ENCODE data around the gene IGF2.
"Not testable (repeated sequence)": the region's sequence is repeated elsewhere in the genome, so short reads cannot be mapped to it uniquely, and the experiment has no call there.

IGF2 gene

GRCh38 chr11:2128511-2129307 is 10.5 kb downstream of the IGF2 start:
- no peak overlapping the region for H3K9ac ChIP-seq (ENCODE audit: low read depth, low read length)
- no peak overlapping the region for H3K4me3 ChIP-seq (ENCODE audit: low read depth, low read length)
- H3K27me3 ChIP-seq (ENCODE audit: control insufficient read depth, insufficient read depth, low read length): peaks cover 12% of the 10 kb centered on the region; the same call in 1 of the 2 replicates
- H3K27ac ChIP-seq (ENCODE audit: low read depth, low read length): no peak overlapping the region
- H3K36me3 ChIP-seq (ENCODE audit: control insufficient read depth, insufficient read depth, low read length): no peaks in the 10 kb centered on the region
- no peaks in the 10 kb centered on the region for H3K4me1 ChIP-seq (ENCODE audit: control insufficient read depth, insufficient read depth, low read length)
- no peaks in the 10 kb centered on the region for H3K9me3 ChIP-seq (ENCODE audit: control insufficient read depth, insufficient read depth, low read length)

- peaks cover 6% of the 10 kb centered on the region; the same call in 1 of the 2 replicates for H3K27me3 ChIP-seq (ENCODE audit: control insufficient read depth, insufficient read depth, low read length)
- no peak overlapping the region for H3K4me3 ChIP-seq (ENCODE audit: low read depth, low read length)
- H3K4me1 ChIP-seq (ENCODE audit: control insufficient read depth, insufficient read depth, low read length): no peaks in the 10 kb centered on the region
- no peak overlapping the region for H3K9ac ChIP-seq (ENCODE audit: low read depth, low read length)
- H3K27ac ChIP-seq (ENCODE audit: low read depth, low read length): no peak overlapping the region
- H3K9me3 ChIP-seq (ENCODE audit: control insufficient read depth, insufficient read depth, low read length): no peaks in the 10 kb centered on the region
- no peaks in the 10 kb centered on the region for H3K36me3 ChIP-seq (ENCODE audit: control insufficient read depth, insufficient read depth, low read length)
Measured at GRCh38 chr11:2128130-2128510, 11.1 kb downstream of the IGF2 start.

- H3K9me3 ChIP-seq (ENCODE audit: control insufficient read depth, insufficient read depth, low read length): no peaks in the 10 kb centered on the region
- H3K36me3 ChIP-seq (ENCODE audit: control insufficient read depth, insufficient read depth, low read length): no peaks in the 10 kb centered on the region
- no peak overlapping the region for H3K27ac ChIP-seq (ENCODE audit: low read depth, low read length)
- H3K27me3 ChIP-seq (ENCODE audit: control insufficient read depth, insufficient read depth, low read length): 0 out of 2 replicates have a peak, but pooled peaks cover 3% of the 10 kb centered on the region
- no peak overlapping the region for H3K9ac ChIP-seq (ENCODE audit: low read depth, low read length)
- no peak overlapping the region for H3K4me3 ChIP-seq (ENCODE audit: low read depth, low read length)
- no peaks in the 10 kb centered on the region for H3K4me1 ChIP-seq (ENCODE audit: control insufficient read depth, insufficient read depth, low read length)
Measured at GRCh38 chr11:2127482-2128129, 11.6 kb downstream of the IGF2 start.

GRCh38 chr11:2126520-2127085 is 12.6 kb downstream of the IGF2 start:
- H3K4me1 ChIP-seq (ENCODE audit: control insufficient read depth, insufficient read depth, low read length): no peaks in the 10 kb centered on the region
- no peak overlapping the region for H3K27ac ChIP-seq (ENCODE audit: low read depth, low read length)

GRCh38 chr11:2124736-2125484 is 14.3 kb downstream of the IGF2 start:
- H3K4me3 ChIP-seq (ENCODE audit: low read depth, low read length); H3K4me1 ChIP-seq (ENCODE audit: control insufficient read depth, insufficient read depth, low read length); H3K9me3 ChIP-seq (ENCODE audit: control insufficient read depth, insufficient read depth, low read length); H3K27ac ChIP-seq (ENCODE audit: low read depth, low read length); H3K36me3 ChIP-seq (ENCODE audit: control insufficient read depth, insufficient read depth, low read length); H3K27me3 ChIP-seq (ENCODE audit: control insufficient read depth, insufficient read depth, low read length); H3K9ac ChIP-seq (ENCODE audit: low read depth, low read length): not testable (repeated sequence)

More at GRCh38 chr11:2126520-2127085, 12.6 kb downstream of the IGF2 start:
- no peaks in the 10 kb centered on the region for H3K27me3 ChIP-seq (ENCODE audit: control insufficient read depth, insufficient read depth, low read length)
- no peak overlapping the region for H3K9ac ChIP-seq (ENCODE audit: low read depth, low read length)
- H3K4me3 ChIP-seq (ENCODE audit: low read depth, low read length): no peak overlapping the region
- H3K36me3 ChIP-seq (ENCODE audit: control insufficient read depth, insufficient read depth, low read length): no peaks in the 10 kb centered on the region
- no peaks in the 10 kb centered on the region for H3K9me3 ChIP-seq (ENCODE audit: control insufficient read depth, insufficient read depth, low read length)

- H3K27ac ChIP-seq (ENCODE audit: low read depth, low read length): no peak overlapping the region
- H3K9me3 ChIP-seq (ENCODE audit: control insufficient read depth, insufficient read depth, low read length): no peaks in the 10 kb centered on the region
- no peaks in the 10 kb centered on the region for H3K36me3 ChIP-seq (ENCODE audit: control insufficient read depth, insufficient read depth, low read length)
- H3K4me3 ChIP-seq (ENCODE audit: low read depth, low read length): no peak overlapping the region
- H3K4me1 ChIP-seq (ENCODE audit: control insufficient read depth, insufficient read depth, low read length): no peaks in the 10 kb centered on the region
- no peak overlapping the region for H3K9ac ChIP-seq (ENCODE audit: low read depth, low read length)
- H3K27me3 ChIP-seq (ENCODE audit: control insufficient read depth, insufficient read depth, low read length): no peaks in the 10 kb centered on the region; the same call in 1 of the 2 replicates
Measured at GRCh38 chr11:2123628-2123960, 15.6 kb downstream of the IGF2 start.

DNA sequence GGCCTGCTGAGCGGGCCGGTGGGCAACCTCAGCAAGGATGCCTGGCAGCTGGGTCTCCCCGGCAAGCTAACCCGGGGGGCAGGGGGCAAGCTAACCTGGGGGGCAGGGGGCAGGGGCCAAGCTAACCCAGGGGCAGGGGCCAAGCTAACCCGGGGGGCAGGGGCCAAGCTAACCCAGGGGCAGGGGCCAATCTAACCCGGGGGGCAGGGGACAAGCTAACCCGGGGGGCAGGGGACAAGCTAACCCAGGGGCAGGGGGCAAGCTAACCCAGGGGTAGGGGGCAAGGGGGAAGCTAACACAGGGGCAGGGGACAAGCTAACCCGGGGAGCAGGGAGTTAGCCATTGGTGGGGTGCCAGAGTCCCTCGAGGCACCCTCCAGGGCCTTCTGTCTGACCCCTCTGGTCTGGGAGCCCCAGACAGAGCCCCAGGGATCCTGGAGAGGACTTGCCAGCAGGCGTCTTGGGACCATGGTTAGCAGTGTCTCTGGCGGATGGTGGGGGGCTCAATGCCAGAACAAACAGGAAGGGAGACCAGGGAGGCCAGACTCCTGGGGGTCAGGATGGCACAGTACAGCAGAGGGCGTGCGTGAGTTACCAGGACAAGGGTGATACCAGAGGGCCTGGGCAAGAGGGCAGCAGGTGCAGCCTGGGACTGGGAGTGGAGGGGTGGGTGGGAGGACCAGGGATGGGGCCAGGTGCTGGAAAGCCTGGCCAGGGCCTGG is 16.1 kb downstream of the IGF2 start:
- Histone ChIP-seq H3K36me3 (ENCODE audit: control insufficient read depth, insufficient read depth, low read length) (no peaks in the 10 kb centered on the region), H3K9ac (ENCODE audit: low read depth, low read length) (no peak overlapping the region), H3K27me3 (ENCODE audit: control insufficient read depth, insufficient read depth, low read length) (no peaks in the 10 kb centered on the region; the same call in 1 of the 2 replicates), H3K27ac (ENCODE audit: low read depth, low read length) (no peak overlapping the region), H3K4me3 (ENCODE audit: low read depth, low read length) (no peak overlapping the region), H3K9me3 (ENCODE audit: control insufficient read depth, insufficient read depth, low read length) (no peaks in the 10 kb centered on the region), H3K4me1 (ENCODE audit: control insufficient read depth, insufficient read depth, low read length) (no peaks in the 10 kb centered on the region)

DNA sequence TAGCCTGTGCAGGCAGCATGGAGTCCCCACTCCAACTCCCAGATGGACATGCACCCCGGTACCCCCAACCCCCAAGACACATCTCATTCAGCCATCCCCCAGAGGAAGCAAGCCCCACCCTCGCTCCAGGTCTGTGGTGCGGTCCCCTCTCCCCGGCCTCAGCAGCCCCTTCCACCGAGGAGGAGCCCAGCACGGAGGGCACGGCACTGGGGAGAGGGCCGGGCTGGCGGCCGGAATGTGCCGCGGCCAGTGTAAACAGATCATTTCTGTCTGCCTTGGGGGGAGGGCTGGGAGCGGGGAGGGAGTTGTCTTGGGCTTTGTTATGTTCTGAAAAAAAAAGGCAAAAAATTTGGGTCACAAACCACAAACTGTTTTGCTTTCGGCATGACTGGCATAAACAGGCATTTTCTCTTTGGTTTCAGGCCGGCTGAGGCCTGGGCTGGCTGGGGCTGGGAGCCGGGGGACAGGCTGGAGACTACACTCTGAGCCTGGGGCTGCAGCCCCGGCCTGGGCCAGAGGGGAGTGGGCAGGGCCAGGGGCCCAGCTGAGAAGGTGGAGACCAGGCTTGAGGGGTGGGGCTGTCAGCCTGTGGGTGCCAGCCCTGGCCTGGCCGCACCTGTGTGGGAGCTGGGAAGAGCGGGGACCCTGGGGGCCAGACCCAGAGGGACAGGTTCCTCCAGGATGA is 16.8 kb downstream of the IGF2 start:
- Histone ChIP-seq H3K4me1 (ENCODE audit: control insufficient read depth, insufficient read depth, low read length) (no peaks in the 10 kb centered on the region), H3K4me3 (ENCODE audit: low read depth, low read length) (no peak overlapping the region), H3K27me3 (ENCODE audit: control insufficient read depth, insufficient read depth, low read length) (no peaks in the 10 kb centered on the region; the same call in 1 of the 2 replicates), H3K36me3 (ENCODE audit: control insufficient read depth, insufficient read depth, low read length) (no peaks in the 10 kb centered on the region), H3K9ac (ENCODE audit: low read depth, low read length) (no peak overlapping the region), H3K27ac (ENCODE audit: low read depth, low read length) (no peak overlapping the region), H3K9me3 (ENCODE audit: control insufficient read depth, insufficient read depth, low read length) (peaks cover 6% of the 10 kb centered on the region; the same call in 1 of the 2 replicates)

- Histone ChIP-seq H3K27ac (ENCODE audit: low read depth, low read length) (no peak overlapping the region), H3K4me1 (ENCODE audit: control insufficient read depth, insufficient read depth, low read length) (no peaks in the 10 kb centered on the region), H3K9me3 (ENCODE audit: control insufficient read depth, insufficient read depth, low read length) (peaks cover 8% of the 10 kb centered on the region), H3K27me3 (ENCODE audit: control insufficient read depth, insufficient read depth, low read length) (no peaks in the 10 kb centered on the region; the same call in 1 of the 2 replicates), H3K36me3 (ENCODE audit: control insufficient read depth, insufficient read depth, low read length) (no peaks in the 10 kb centered on the region), H3K9ac (ENCODE audit: low read depth, low read length) (no peak overlapping the region), H3K4me3 (ENCODE audit: low read depth, low read length) (no peak overlapping the region)
Measured at GRCh38 chr11:2121227-2122130, 17.7 kb downstream of the IGF2 start.
